HepG2 (cell line): ENCODE measurements around the gene CAVIN1. TPM values are rescaled to one million over a fixed set of nuclear protein-coding genes. Genes with fewer than 3 reads are reported as not detected.

Experiments used
- ASH2L ChIP-seq: fragments of 300-600, 200-600 bp; sonication (generic); IDR thresholded peaks from 2 replicates; pipeline ENCODE4 v1.7.0; 2017; ENCODE audit warnings: low read depth, mild to moderate bottlenecking, moderate library complexity, mixed read lengths, low read length; ENCODE audit not compliant: insufficient read length
- EED ChIP-seq: sonication (generic); formaldehyde crosslinking; IDR thresholded peaks from 2 replicates; pipeline ENCODE4 v1.5.0; 2020; ENCODE audit warnings: mild to moderate bottlenecking, missing genetic modification reagents
- KDM2A ChIP-seq: sonication (generic); formaldehyde crosslinking; IDR thresholded peaks from 2 replicates; pipeline ENCODE4 v1.4.0; 2020; ENCODE audit warnings: low read depth, missing genetic modification reagents, borderline replicate concordance
- KLF12 ChIP-seq: sonication (generic); formaldehyde crosslinking; IDR thresholded peaks from 2 replicates; pipeline ENCODE4 v1.4.0; 2020; ENCODE audit warnings: missing genetic modification reagents, borderline replicate concordance
- MLX ChIP-seq: IDR thresholded peaks from 2 replicates; pipeline ENCODE4 v1.6.1; 2016
- PCBP2 ChIP-seq: fragments of 200-400 bp; formaldehyde crosslinking; optimal IDR thresholded peaks from 2 replicates; pipeline ENCODE3; 2018; ENCODE audit warnings: low read length, low read depth; ENCODE audit not compliant: poor library complexity, severe bottlenecking
- YY1 ChIP-seq: IDR thresholded peaks from 2 replicates; pipeline ENCODE4 v1.6.1; 2011; ENCODE audit warnings: low read length, low read depth, moderate library complexity, mild to moderate bottlenecking; ENCODE audit not compliant: insufficient read depth, insufficient replicate concordance
- ZNF235 ChIP-seq: sonication (generic); formaldehyde crosslinking; IDR thresholded peaks from 2 replicates; pipeline ENCODE4 v1.8.1; 2023; ENCODE audit warnings: mild to moderate bottlenecking, missing genetic modification reagents, borderline replicate concordance
- ZNF773 ChIP-seq: sonication (generic); formaldehyde crosslinking; IDR thresholded peaks from 2 replicates; pipeline ENCODE4 v1.4.0; 2020; ENCODE audit warnings: missing genetic modification reagents, borderline replicate concordance
- ZNF781 ChIP-seq: sonication (generic); formaldehyde crosslinking; IDR thresholded peaks from 2 replicates; pipeline ENCODE4 v1.5.1; 2020; ENCODE audit warnings: borderline replicate concordance, mild to moderate bottlenecking, missing genetic modification reagents; ENCODE audit errors: not compliant biosample characterization
- ZNF839 ChIP-seq: sonication (generic); formaldehyde crosslinking; IDR thresholded peaks from 2 replicates; pipeline ENCODE4 v1.4.0; 2020; ENCODE audit warnings: missing genetic modification reagents, mild to moderate bottlenecking, borderline replicate concordance
- ZSCAN29 ChIP-seq: sonication (generic); formaldehyde crosslinking; conservative IDR thresholded peaks from 2 replicates; pipeline ENCODE4 v1.4.0; 2020; ENCODE audit warnings: mild to moderate bottlenecking, missing genetic modification reagents
- polyA plus RNA-seq, 8 experiments: library from polyadenylated mRNA; depleted of rRNA in 3 of 8; stranded (reverse) in 7 of 8; unstranded in 1 of 8; fragments of >200 nt; fragmentation: Illumina TruSeq in 4 of 8; extraction: Trizol in 4 of 8; gene quantifications; 2 replicates each; pipeline versions ENCODE4 v1.2.1 to v1.2.3, GENCODE V29; 2011 to 2016; ENCODE audit warnings: low read depth in 4 of 8, missing spikeins in 1 of 8, mixed read lengths in 1 of 8; ENCODE audit not compliant: insufficient read depth in 1 of 8
- total RNA-seq, 5 experiments: library from RNA; depleted of rRNA; stranded (reverse); fragments of >200 nt; fragmentation: Illumina TruSeq; extraction: Trizol; gene quantifications; 2 replicates each; pipeline ENCODE4 v1.2.3, GENCODE V29; 2016; ENCODE audit warnings: low read depth in 1 of 5
- TF ChIP-seq, protein P1 (sequence below): sonication (generic); formaldehyde crosslinking; IDR thresholded peaks from 2 replicates; pipeline ENCODE4 v1.4.0; 2020; ENCODE audit warnings: mild to moderate bottlenecking, missing genetic modification reagents
- TF ChIP-seq, protein P2 (sequence below): IDR thresholded peaks from 2 replicates; pipeline ENCODE4 v1.6.1; 2016; ENCODE audit warnings: mild to moderate bottlenecking, missing biosample characterization, missing genetic modification reagents
- TF ChIP-seq, protein P3 (sequence below): sonication (generic); formaldehyde crosslinking; IDR thresholded peaks from 2 replicates; pipeline ENCODE4 v1.5.0; 2020; ENCODE audit warnings: missing genetic modification reagents

Gene CAVIN1
- total and polyA plus RNA-seq, 2 of the 13 experiments (the other 11 are each of a cell fraction or from before 2014, with no cell fraction given): 15.9 to 25.5 TPM

DNA sequence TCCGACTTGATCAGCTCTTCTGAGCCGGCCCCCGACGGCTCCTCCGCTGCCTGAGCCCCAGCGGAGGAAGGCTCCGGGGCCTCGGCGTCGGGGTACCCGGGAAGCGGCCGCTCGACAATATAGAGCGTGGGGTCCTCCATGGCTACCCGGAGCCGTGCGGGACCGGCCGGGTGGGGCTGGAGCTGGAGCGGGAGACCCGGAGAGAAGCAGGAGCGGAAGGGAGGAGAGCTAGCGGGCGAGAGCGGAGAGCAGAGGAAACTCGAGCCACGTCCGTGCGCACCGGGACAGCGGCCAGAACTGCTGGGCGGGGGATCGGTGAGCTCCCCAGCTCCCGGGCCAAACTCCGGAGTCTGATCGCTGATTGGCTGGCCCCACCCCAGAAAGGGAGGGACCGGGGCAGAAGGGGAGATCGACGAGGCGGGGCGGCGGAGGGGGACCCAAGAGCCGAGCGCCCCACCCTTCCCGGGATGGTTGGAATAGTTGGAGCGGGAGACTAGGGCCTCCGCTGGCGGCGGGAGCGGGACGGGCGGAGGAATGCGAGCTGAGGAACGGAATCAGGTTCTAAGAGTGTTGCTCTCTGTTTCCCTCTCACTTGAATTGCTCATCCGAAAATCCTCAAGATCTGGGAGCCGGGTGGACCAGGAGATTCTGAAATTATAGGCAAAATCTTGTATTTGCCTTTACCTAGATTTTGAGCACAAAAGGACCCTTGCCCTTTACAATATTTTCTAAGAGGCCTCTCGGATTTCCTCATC is at the start of gene CAVIN1 (continued):
- TF ChIP-seq, protein P1, sequence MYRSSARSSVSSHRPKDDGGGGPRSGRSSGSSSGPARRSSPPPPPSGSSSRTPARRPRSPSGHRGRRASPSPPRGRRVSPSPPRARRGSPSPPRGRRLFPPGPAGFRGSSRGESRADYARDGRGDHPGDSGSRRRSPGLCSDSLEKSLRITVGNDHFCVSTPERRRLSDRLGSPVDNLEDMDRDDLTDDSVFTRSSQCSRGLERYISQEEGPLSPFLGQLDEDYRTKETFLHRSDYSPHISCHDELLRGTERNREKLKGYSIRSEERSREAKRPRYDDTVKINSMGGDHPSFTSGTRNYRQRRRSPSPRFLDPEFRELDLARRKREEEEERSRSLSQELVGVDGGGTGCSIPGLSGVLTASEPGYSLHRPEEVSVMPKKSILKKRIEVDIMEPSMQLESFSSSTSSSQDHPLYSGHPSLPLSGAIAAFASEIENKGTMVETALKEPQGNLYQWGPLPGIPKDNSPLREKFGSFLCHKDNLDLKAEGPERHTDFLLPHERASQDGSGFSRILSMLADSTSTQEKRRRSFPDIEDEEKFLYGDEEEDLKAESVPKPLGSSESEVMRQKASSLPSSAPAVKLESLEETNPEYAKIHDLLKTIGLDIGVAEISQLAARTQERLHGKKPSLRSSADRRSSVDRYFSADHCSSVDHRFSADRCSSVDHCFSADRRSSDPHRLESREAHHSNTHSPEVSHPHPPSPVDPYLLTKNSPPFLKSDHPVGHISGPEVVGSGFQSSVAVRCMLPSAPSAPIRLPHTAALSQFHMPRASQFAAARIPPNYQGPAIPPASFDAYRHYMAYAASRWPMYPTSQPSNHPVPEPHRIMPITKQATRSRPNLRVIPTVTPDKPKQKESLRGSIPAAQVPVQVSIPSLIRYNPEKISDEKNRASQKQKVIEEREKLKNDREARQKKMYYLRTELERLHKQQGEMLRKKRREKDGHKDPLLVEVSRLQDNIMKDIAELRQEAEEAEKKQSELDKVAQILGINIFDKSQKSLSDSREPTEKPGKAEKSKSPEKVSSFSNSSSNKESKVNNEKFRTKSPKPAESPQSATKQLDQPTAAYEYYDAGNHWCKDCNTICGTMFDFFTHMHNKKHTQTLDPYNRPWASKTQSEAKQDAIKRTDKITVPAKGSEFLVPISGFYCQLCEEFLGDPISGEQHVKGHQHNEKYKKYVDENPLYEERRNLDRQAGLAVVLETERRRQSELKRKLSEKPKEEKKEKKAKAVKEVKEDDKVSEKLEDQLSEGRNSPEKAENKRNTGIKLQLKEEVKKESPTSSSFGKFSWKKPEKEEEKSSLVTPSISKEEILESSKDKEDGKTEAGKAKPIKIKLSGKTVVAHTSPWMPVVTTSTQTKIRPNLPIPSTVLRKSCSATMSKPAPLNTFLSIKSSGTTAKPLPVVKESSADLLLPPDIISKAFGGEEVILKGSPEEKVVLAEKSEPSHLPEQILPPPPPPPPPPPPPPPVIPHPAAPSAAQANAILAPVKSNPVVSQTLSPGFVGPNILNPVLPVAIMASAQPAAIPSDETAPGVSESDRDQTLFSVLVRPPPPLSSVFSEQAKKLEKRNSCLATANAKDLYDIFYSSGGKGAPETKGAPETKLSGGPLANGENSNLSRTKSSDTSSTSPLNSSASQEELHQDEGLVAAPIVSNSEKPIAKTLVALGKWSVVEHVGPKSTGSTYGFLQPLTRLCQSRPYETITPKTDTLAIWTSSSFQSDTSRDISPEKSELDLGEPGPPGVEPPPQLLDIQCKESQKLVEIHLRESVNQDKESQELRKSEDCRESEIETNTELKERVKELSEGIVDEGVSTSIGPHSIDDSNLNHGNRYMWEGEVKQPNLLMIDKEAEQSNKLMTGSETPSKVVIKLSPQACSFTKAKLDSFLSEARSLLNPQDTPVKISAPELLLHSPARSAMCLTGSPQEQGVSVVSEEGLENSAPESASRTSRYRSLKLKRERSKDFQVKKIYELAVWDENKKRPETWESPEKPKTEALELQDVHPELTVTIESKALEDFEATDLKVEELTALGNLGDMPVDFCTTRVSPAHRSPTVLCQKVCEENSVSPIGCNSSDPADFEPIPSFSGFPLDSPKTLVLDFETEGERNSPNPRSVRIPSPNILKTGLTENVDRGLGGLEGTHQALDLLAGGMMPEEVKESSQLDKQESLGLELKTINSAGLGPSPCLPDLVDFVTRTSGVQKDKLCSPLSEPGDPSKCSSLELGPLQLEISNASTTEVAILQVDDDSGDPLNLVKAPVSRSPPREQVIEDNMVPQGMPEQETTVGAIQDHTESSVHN: peak; percentile 16; the same call in 1 of the 2 replicates
- TF ChIP-seq, protein P2, sequence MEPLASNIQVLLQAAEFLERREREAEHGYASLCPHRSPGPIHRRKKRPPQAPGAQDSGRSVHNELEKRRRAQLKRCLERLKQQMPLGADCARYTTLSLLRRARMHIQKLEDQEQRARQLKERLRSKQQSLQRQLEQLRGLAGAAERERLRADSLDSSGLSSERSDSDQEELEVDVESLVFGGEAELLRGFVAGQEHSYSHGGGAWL: peak; percentile 58
- TF ChIP-seq KDM2A (CRISPR knock-in tag) (peak; percentile 68), KLF12 (CRISPR knock-in tag) (peak; percentile 98), ZSCAN29 (CRISPR knock-in tag) (no peak; the same call in 1 of the 2 replicates), MLX (CRISPR knock-in tag) (peak; percentile 55; the same call in 1 of the 2 replicates), PCBP2 (no peak), ZNF235 (CRISPR knock-in tag) (peak; percentile 7), ZNF773 (no peak), EED (CRISPR knock-in tag) (no peak), ASH2L (peak; percentile 78), YY1 (peak; percentile 16), ZNF781 (CRISPR knock-in tag) (no peak), ZNF839 (CRISPR knock-in tag) (peak; percentile 58; the same call in 1 of the 2 replicates)
- TF ChIP-seq, protein P3, sequence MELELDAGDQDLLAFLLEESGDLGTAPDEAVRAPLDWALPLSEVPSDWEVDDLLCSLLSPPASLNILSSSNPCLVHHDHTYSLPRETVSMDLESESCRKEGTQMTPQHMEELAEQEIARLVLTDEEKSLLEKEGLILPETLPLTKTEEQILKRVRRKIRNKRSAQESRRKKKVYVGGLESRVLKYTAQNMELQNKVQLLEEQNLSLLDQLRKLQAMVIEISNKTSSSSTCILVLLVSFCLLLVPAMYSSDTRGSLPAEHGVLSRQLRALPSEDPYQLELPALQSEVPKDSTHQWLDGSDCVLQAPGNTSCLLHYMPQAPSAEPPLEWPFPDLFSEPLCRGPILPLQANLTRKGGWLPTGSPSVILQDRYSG (CRISPR knock-in tag): 0 out of 2 replicates have a peak, but pooled peaks have one; percentile 86
